Esophagus squamous epithelium (tissue), 5 donors: Measurements from ENCODE around the gene SARNP. TPM values are rescaled to one million over a fixed set of nuclear protein-coding genes. Genes with fewer than 3 reads are reported as not detected.
"Not testable (repeated sequence)": the region's sequence is repeated elsewhere in the genome, so short reads cannot be mapped to it uniquely, and the experiment has no call there.

Experiments used
- DNase-seq: peaks from one replicate; lab custom pipeline; 2025; lab: John Stamatoyannopoulos, UW
- H3K27ac ChIP-seq, 4 donors: fragments of 200-600 bp; sonication (generic); one replicate each; pipeline ENCODE4 v1.5.1; 2016 to 2019; ENCODE audit warnings: mild to moderate bottlenecking in 1 of 4
- H3K27me3 ChIP-seq, 4 donors: fragments of 200-600 bp; sonication (generic); 1 replicate in 3 of 4; 2 replicates in 1 of 4; pipeline versions ENCODE4 v1.5.1 to v1.6.0; 2017 to 2021; ENCODE audit warnings: antibody characterized with exemption in 1 of 4
- H3K36me3 ChIP-seq, 3 donors: fragments of 200-600 bp; sonication (generic); one replicate each; pipeline ENCODE4 v1.5.1; 2016 to 2019
- H3K4me1 ChIP-seq, 3 donors: fragments of 200-600 bp; sonication (generic); one replicate each; pipeline ENCODE4 v1.5.1; 2017 to 2019
- H3K4me3 ChIP-seq, 4 donors: fragments of 200-600 bp; sonication (generic); 1 replicate in 3 of 4; 2 replicates in 1 of 4; pipeline ENCODE4 v1.5.1; 2016 to 2019; ENCODE audit warnings: mild to moderate bottlenecking in 2 of 4, moderate library complexity in 1 of 4
- H3K9me3 ChIP-seq, 3 donors: fragments of 200-600 bp; sonication (generic); one replicate each; pipeline ENCODE4 v1.5.1; 2016 to 2019
- CTCF ChIP-seq, 6 experiments: fragments of 450-650 bp in 4 of 6; fragments of 200-600 bp in 2 of 6; sonication (generic) in 2 of 6; IDR thresholded peaks; one replicate each; pipeline ENCODE4 v1.5.1; 2016 to 2019; ENCODE audit warnings: antibody characterized with exemption in 6 of 6, mild to moderate bottlenecking in 4 of 6, moderate library complexity in 4 of 6
- POLR2A ChIP-seq, 4 donors: fragments of 450-650 bp; IDR thresholded peaks; one replicate each; pipeline ENCODE4 v1.6.1; 2017; ENCODE audit warnings: antibody characterized with exemption in 4 of 4, mild to moderate bottlenecking in 4 of 4, moderate library complexity in 3 of 4
- WGBS, 2 donors: methylation state at CpG; one replicate each; pipeline ENCODE4 v1.1.5; 2018; 5-methylcytosine and 5-hydroxymethylcytosine counted together
- intact Hi-C: fragments of 100-400 bp; cut with DNase I; formaldehyde crosslinking; loops from one replicate; pipeline ENCODE4 v1.15.0; 2022
- total RNA-seq, 4 donors: library from RNA; depleted of rRNA; stranded (reverse); fragments of >200 nt; gene quantifications; one replicate each; pipeline ENCODE4 v1.1.0, GENCODE V29; 2016
- donor health status: DM: yes; HTN: yes; CAD: no.

SARNP gene
- total RNA-seq, 4 donors from 2014 or later = 22.6 to 60.1 (median 53.7) TPM

DNA sequence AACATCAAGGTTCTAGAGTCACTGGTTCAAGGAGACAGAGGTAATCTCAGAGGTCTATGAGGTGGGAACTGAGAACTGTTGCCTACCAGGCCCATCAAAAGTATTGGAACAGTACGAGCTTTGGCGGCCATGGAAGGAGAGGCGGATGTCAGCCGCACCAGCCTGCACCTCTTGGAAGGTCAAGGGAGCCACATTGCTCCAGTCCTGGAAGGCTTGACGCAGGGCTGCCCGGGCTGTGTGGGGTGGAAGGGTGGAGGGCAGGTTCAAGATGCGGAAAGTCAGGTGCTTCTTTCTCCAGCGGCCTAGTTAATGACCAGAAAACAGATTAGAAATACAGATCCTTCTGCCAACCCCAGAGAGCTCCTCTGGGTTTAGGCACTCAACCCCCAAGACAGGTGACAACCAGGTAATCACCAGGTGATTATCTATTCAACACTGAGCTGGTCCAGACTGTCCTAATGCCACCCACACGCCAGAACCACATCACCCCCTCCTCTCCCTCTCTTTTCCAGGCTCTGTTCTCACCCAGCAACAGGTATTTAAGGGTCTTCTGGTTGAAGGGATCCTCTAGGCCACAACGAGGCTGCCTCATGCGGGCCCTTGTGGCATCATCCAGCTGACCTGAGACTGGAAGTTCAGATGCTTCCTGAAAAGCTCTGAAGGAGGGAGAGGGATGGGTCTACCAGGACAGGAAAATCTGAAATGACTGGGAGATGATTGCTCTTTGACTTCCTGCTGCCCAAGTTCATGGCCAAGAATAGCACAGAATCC is 23.2 kb upstream of the SARNP start:
- no peak for TF ChIP-seq CTCF (IDR thresholded peaks at IDR 0.05)
- no peak for TF ChIP-seq POLR2A (IDR thresholded peaks at IDR 0.05)
- Histone ChIP-seq H3K27me3 (peaks cover 0 to 7% (median 0%) of the 10 kb centered on the region in 4 donors), H3K36me3 (peaks cover 0 to 4% (median 0%) of the 10 kb centered on the region in 3 donors), H3K4me1 (peaks cover 0 to 12% (median 0%) of the 10 kb centered on the region in 3 donors), H3K27ac (no peak overlapping the region), H3K4me3 (no peak overlapping the region), H3K9me3 (no peaks in the 10 kb centered on the region)
- intact Hi-C loops = no loop called here
- WGBS, 2 donors = 88 to 94% methylated on average over 10 to 11 of the region's 11 CpGs
- no peak for DNase-seq

DNA sequence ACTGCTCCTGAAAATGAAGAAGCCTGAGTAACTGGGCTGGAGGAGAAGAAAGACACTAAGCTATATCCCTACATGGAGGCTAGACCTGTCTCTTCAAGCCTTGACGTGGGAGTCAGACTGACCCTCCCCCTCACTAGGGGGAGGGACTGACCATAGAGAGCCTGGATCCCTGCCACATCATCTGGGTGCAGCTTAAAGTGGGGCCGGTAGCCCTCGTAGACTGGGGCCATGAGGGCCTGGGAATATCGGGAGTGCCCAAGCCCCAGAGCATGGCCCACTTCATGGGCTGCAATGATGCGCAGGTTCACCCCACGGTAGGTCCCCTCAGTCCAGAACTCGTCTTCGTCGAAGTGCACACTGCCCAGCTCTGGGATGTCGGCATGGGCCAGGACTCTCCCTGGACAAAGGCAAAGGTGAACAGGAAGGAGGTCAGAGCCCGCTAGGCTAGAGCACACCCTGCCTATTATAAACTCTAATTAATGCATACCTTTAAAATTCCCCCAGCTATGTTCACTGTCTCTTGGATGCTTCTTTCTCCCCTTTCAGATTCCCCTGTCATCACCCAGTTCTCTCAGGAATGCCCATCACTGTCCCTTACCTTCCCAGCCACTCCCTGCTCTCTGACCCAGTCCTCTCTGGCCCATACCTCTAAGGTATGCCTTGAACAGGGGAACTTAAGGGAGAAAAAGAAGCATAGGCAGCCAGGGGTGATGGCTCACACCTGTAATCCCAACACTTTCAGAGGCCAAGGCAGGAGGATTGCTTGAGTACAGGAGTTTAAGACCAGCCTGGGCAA is 22.0 kb upstream of the SARNP start:
- WGBS, 2 donors = 88 to 91% methylated on average over 10 to 11 of the region's 11 CpGs
- no peak for DNase-seq
- intact Hi-C loops = no loop called here

GRCh38 chr12:55838361-55838760 is 20.8 kb upstream of the SARNP start:
- H3K4me1 ChIP-seq = peaks cover 0 to 14% (median 0%) of the 10 kb centered on the region in 3 donors
- 68 to 100% methylated on average over 2 of the region's 3 CpGs for WGBS, 2 donors
- no peak overlapping the region for H3K27ac ChIP-seq
- H3K36me3 ChIP-seq = peaks cover 0 to 7% (median 0%) of the 10 kb centered on the region in 3 donors
- H3K4me3 ChIP-seq = no peak overlapping the region
- H3K27me3 ChIP-seq = peaks cover 0 to 7% (median 0%) of the 10 kb centered on the region in 4 donors
- no peak for TF ChIP-seq POLR2A (IDR thresholded peaks at IDR 0.05)
- TF ChIP-seq CTCF (IDR thresholded peaks at IDR 0.05) = no peak
- H3K9me3 ChIP-seq = no peaks in the 10 kb centered on the region
- DNase-seq = no peak
- intact Hi-C loops = no loop called here

More for the DNA sequence above, 22.0 kb upstream of the SARNP start:
- no peak for TF ChIP-seq POLR2A (IDR thresholded peaks at IDR 0.05)
- TF ChIP-seq CTCF (IDR thresholded peaks at IDR 0.05) = no peak
- Histone ChIP-seq H3K4me3 (no peak overlapping the region), H3K27ac (no peak overlapping the region), H3K36me3 (peaks cover 0 to 7% (median 0%) of the 10 kb centered on the region in 3 donors), H3K27me3 (peaks cover 0 to 7% (median 0%) of the 10 kb centered on the region in 4 donors), H3K9me3 (no peaks in the 10 kb centered on the region), H3K4me1 (peaks cover 0 to 12% (median 0%) of the 10 kb centered on the region in 3 donors)

DNA sequence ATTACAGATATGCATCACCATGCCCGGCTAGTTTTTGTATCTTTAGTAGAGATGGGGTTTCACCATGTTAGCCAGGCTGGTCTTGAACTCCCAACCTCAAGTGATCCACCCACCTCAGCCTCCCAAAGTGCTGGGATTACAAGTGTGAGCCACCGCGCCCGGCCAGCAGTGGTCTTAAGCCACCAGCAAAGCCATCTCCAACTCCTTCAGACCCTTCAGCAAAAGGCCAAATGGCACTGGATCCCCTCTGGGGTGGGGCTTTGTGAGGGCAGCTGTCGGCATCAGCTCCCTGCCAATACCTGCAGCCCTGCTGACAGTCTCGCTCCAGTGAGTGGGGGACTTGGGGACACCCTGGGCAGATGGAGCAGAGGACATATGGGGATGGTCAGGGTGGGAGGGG is 16.9 kb upstream of the SARNP start:
- intact Hi-C loops, H3K27me3 ChIP-seq, H3K36me3 ChIP-seq, H3K4me3 ChIP-seq, DNase-seq, H3K9me3 ChIP-seq, H3K27ac ChIP-seq: not testable (repeated sequence)
- WGBS, 2 donors = 83 to 88% methylated on average over 1 of the region's 6 CpGs
- H3K4me1 ChIP-seq = peaks cover 10 to 33% (median 11%) of the 10 kb centered on the region in 3 donors

DNA sequence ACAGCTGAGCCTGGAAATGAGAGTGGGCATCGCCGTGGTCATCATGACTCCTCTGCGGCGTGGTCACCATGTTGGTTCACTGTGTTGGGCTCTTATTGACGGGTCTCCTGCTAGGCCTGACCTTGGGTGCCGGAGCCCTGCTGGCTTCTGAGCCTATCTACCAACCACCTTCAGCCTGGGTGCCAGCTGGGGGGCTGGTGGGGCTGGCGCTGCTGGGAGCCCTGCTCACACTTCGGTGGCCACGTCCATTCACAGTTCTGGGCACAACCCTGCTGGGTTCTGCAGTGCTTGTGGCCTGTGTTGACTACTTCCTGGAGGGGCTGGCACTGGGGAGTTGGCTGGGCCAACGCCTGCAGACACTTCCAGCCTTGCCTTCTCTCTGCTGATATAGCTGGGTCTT is 15.5 kb upstream of the SARNP start:
- WGBS, 2 donors = 100% methylated on average over 2 to 3 of the region's 10 CpGs
- H3K4me1 ChIP-seq = peaks cover 17 to 44% (median 21%) of the 10 kb centered on the region in 3 donors
- no peak overlapping the region for H3K27ac ChIP-seq
- H3K27me3 ChIP-seq = no peaks in the 10 kb centered on the region
- no peak for TF ChIP-seq CTCF (IDR thresholded peaks at IDR 0.05)
- no peak for TF ChIP-seq POLR2A (IDR thresholded peaks at IDR 0.05)
- no peak for DNase-seq
- no peaks in the 10 kb centered on the region for H3K9me3 ChIP-seq
- intact Hi-C loops = no loop called here
- H3K4me3 ChIP-seq = no peak overlapping the region
- peaks cover 0 to 7% (median 0%) of the 10 kb centered on the region in 3 donors for H3K36me3 ChIP-seq
